Endometrium (tissue), 2 donors: Measurements from ENCODE around the gene CMYA5.
A peak's percentile ranks its signal among the peaks of the same experiment; 100 is the strongest.
"Not testable (repeated sequence)": the region's sequence is repeated elsewhere in the genome, so short reads cannot be mapped to it uniquely, and the experiment has no call there.

Source experiments
- FAIRE-seq: peaks from 2 replicates; lab custom pipeline; 2012; peaks lifted over from hg19 to GRCh38; lab: Jason Lieb, UNC
- donor health status: control.
- donor health status: control.

Gene CMYA5

GRCh38 chr5:79689541-79690466 lies at the start of gene CMYA5:
TSS of gene CMYA5 (plus strand) at chr5:79689836. CDS start at chr5:79689908, 72 bp downstream.
- no peak for FAIRE-seq

- no peak for FAIRE-seq
Observed at GRCh38 chr5:79640571-79641055, 49.0 kb upstream of the CMYA5 start.

- FAIRE-seq = peak; percentile 18
Observed at GRCh38 chr5:79641414-79641813, 48.2 kb upstream of the CMYA5 start.

- no peak for FAIRE-seq
Observed at GRCh38 chr5:79642210-79642609, 47.4 kb upstream of the CMYA5 start.

- FAIRE-seq = no peak
Observed at GRCh38 chr5:79653843-79654242, 35.8 kb upstream of the CMYA5 start.

GRCh38 chr5:79663212-79663611 lies 26.4 kb upstream of the CMYA5 start:
- no peak for FAIRE-seq

GRCh38 chr5:79666758-79667157 lies 22.9 kb upstream of the CMYA5 start:
- no peak for FAIRE-seq

- no peak for FAIRE-seq
Observed at GRCh38 chr5:79672392-79672791, 17.2 kb upstream of the CMYA5 start.

- FAIRE-seq = not testable (repeated sequence)
Observed at GRCh38 chr5:79676354-79676753, 13.3 kb upstream of the CMYA5 start.

GRCh38 chr5:79682102-79682501 lies 7.5 kb upstream of the CMYA5 start:
- not testable (repeated sequence) for FAIRE-seq

- FAIRE-seq = no peak
Observed at GRCh38 chr5:79684782-79685181, 4.9 kb upstream of the CMYA5 start.

GRCh38 chr5:79685627-79686026 lies 4.0 kb upstream of the CMYA5 start:
- no peak for FAIRE-seq

GRCh38 chr5:79686799-79687198 lies 2.8 kb upstream of the CMYA5 start:
- FAIRE-seq = no peak

GRCh38 chr5:79687889-79688288 lies 1.7 kb upstream of the CMYA5 start:
- FAIRE-seq = no peak

- no peak for FAIRE-seq
Observed at GRCh38 chr5:79691007-79691406, 1.4 kb downstream of the CMYA5 start.

GRCh38 chr5:79692596-79692995 lies 3.0 kb downstream of the CMYA5 start:
- no peak for FAIRE-seq

GRCh38 chr5:79694183-79694582 lies 4.5 kb downstream of the CMYA5 start:
- no peak for FAIRE-seq

- no peak for FAIRE-seq
Observed at GRCh38 chr5:79694652-79695051, 5.0 kb downstream of the CMYA5 start.

GRCh38 chr5:79695526-79695925 lies 5.9 kb downstream of the CMYA5 start:
- no peak for FAIRE-seq

GRCh38 chr5:79697222-79698170 lies 7.9 kb downstream of the CMYA5 start:
- no peak for FAIRE-seq

GRCh38 chr5:79699763-79700400 lies 10.2 kb downstream of the CMYA5 start:
- FAIRE-seq = no peak
